K562 (cell line): ENCODE measurements around the gene RANBP6. TPM values are rescaled to one million over a fixed set of nuclear protein-coding genes. Genes with fewer than 3 reads are reported as not detected.

Experiments used
- C11orf30 ChIP-seq: fragments of 450-650 bp; IDR thresholded peaks from 2 replicates; pipeline ENCODE4 v1.6.1; 2016; ENCODE audit warnings: low read depth, mild to moderate bottlenecking
- CBX1 ChIP-seq: sonication (generic); IDR thresholded peaks from 2 replicates; pipeline ENCODE4 v1.6.1; 2016; ENCODE audit warnings: antibody characterized with exemption, low read depth, mild to moderate bottlenecking
- CXXC5 ChIP-seq: fragments of 250-450 bp; sonication (Bioruptor Pico); IDR thresholded peaks from 2 replicates; pipeline ENCODE4 v1.8.0; 2022; ENCODE audit warnings: inconsistent platforms, mild to moderate bottlenecking, moderate library complexity
- HDAC8 ChIP-seq: fragments of 450-650 bp; IDR thresholded peaks from 2 replicates; pipeline ENCODE4 v1.6.1; 2016; ENCODE audit warnings: mild to moderate bottlenecking, missing genetic modification characterization, moderate library complexity, missing compliant biosample characterization
- L3MBTL2 ChIP-seq: fragments of 450-650 bp; IDR thresholded peaks from 2 replicates; pipeline ENCODE4 v1.6.1; 2016; ENCODE audit warnings: mild to moderate bottlenecking, moderate library complexity
- MAFF ChIP-seq: IDR thresholded peaks from 2 replicates; pipeline ENCODE4 v1.6.1; 2012; ENCODE audit warnings: low read length, improper control_type of control experiment
- NFE2 ChIP-seq: IDR thresholded peaks from 2 replicates; pipeline ENCODE4 v1.6.1; 2014; ENCODE audit warnings: antibody characterized with exemption, low read depth
- PHF8 ChIP-seq: fragments of 200-600 bp; sonication (generic); IDR thresholded peaks from 2 replicates; pipeline ENCODE4 v1.6.1; 2012; ENCODE audit warnings: mixed run types, mild to moderate bottlenecking, inconsistent platforms, low read length, moderate library complexity, borderline replicate concordance
- RB1 ChIP-seq: fragments of 450-650 bp; IDR thresholded peaks from 2 replicates; pipeline ENCODE4 v1.6.1; 2017; ENCODE audit warnings: low read depth, mild to moderate bottlenecking
- SMC3 ChIP-seq: conservative IDR thresholded peaks from 2 replicates; pipeline ENCODE4 v1.6.1; 2011; ENCODE audit warnings: low read depth, low read length, improper control_type of control experiment; ENCODE audit not compliant: insufficient read depth
- SOX6 ChIP-seq: fragments of 450-650 bp; IDR thresholded peaks from 2 replicates; pipeline ENCODE4 v1.6.1; 2014; ENCODE audit warnings: mild to moderate bottlenecking
- polyA plus RNA-seq, 8 experiments: library from polyadenylated mRNA; depleted of rRNA in 4 of 8; stranded (reverse) in 5 of 8; unstranded in 3 of 8; fragments of >200 nt; fragmentation: Nextera tagmentation in 2 of 8; fragmentation: Illumina TruSeq in 1 of 8; extraction: Ambion mirVana in 2 of 8; extraction: Trizol in 1 of 8; gene quantifications; 2 replicates each; pipeline versions ENCODE4 v1.2.1 to v1.2.3, GENCODE V29; 2011 to 2014; ENCODE audit warnings: inconsistent platforms in 1 of 8, missing spikeins in 1 of 8
- total RNA-seq, 7 experiments: library from RNA; depleted of rRNA in 6 of 7; stranded (reverse); fragments of >200 nt in 6 of 7; fragmentation: Illumina TruSeq in 2 of 7; extraction: Trizol in 2 of 7; gene quantifications; 2 replicates each; pipeline versions ENCODE4 v1.2.1 to v1.2.3, GENCODE V29; 2011 to 2021; ENCODE audit warnings: low replicate concordance in 1 of 7
- TF ChIP-seq, protein P1 (sequence below), 2 experiments: fragments of 450-650 bp; formaldehyde crosslinking in 1 of 2; IDR thresholded peaks; 2 replicates each; pipeline versions ENCODE4 v1.4.0 to v1.6.1; 2014 to 2020; ENCODE audit warnings: mild to moderate bottlenecking in 2 of 2, borderline replicate concordance in 1 of 2, low read depth in 1 of 2
- TF ChIP-seq, protein P2 (sequence below), 3 experiments: IDR thresholded peaks in 2 of 3; conservative IDR thresholded peaks in 1 of 3; 2 replicates each; pipeline ENCODE4 v1.5.1; 2011 to 2012; ENCODE audit warnings: low read length in 3 of 3, mild to moderate bottlenecking in 3 of 3, control low read depth in 2 of 3, improper control_type of control experiment in 1 of 3, inconsistent platforms in 1 of 3, low read depth in 1 of 3, mixed read lengths in 1 of 3, moderate library complexity in 1 of 3; ENCODE audit not compliant: insufficient read depth in 2 of 3
- TF ChIP-seq, protein P3 (sequence below): fragments of 250-450 bp; sonication (Bioruptor Pico); IDR thresholded peaks from 2 replicates; pipeline ENCODE4 v1.5.0; 2022; ENCODE audit warnings: mild to moderate bottlenecking

RANBP6 gene
- total and polyA plus RNA-seq, 9 of the 15 experiments (the other 6 are each of a cell fraction or from before 2014, with no cell fraction given) = 10.4 to 19.9 (median 11.5) TPM

DNA sequence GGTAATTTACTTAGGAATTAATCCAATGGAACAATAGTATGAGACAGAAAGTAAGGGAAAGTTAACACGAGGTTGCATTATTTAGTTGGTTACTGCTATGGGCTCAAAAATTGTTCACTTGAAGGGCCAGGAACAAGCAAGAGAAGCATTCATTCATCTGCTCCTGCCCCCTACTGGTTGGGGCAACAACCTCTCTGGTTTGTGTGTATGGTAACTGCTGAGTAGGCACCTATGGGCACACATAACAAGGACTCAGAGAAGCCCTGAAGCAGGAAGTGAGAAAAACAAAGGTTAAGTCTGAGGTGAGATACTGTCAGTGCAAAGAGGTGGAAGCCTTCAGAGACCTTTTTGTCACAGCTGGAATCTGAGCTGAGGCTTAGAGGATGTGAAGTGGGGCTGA, 34.4 kb upstream of the RANBP6 start (continued):
- TF ChIP-seq CBX1 (no peak), C11orf30 (peak; percentile 96), SOX6 (no peak), RB1 (no peak), SMC3 (0 out of 2 replicates have a peak, but pooled peaks have one; percentile 31), PHF8 (no peak), MAFF (peak; percentile 86), L3MBTL2 (no peak), NFE2 (no peak), HDAC8 (tag) (no peak), CXXC5 (no peak)
- TF ChIP-seq, protein P1, sequence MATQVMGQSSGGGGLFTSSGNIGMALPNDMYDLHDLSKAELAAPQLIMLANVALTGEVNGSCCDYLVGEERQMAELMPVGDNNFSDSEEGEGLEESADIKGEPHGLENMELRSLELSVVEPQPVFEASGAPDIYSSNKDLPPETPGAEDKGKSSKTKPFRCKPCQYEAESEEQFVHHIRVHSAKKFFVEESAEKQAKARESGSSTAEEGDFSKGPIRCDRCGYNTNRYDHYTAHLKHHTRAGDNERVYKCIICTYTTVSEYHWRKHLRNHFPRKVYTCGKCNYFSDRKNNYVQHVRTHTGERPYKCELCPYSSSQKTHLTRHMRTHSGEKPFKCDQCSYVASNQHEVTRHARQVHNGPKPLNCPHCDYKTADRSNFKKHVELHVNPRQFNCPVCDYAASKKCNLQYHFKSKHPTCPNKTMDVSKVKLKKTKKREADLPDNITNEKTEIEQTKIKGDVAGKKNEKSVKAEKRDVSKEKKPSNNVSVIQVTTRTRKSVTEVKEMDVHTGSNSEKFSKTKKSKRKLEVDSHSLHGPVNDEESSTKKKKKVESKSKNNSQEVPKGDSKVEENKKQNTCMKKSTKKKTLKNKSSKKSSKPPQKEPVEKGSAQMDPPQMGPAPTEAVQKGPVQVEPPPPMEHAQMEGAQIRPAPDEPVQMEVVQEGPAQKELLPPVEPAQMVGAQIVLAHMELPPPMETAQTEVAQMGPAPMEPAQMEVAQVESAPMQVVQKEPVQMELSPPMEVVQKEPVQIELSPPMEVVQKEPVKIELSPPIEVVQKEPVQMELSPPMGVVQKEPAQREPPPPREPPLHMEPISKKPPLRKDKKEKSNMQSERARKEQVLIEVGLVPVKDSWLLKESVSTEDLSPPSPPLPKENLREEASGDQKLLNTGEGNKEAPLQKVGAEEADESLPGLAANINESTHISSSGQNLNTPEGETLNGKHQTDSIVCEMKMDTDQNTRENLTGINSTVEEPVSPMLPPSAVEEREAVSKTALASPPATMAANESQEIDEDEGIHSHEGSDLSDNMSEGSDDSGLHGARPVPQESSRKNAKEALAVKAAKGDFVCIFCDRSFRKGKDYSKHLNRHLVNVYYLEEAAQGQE (IDR thresholded peaks at IDR 0.05; ENCODE audit: borderline replicate concordance) = peak; percentile 52; the same call in 1 of the 2 replicates
- TF ChIP-seq, protein P1 (CRISPR knock-in tag; IDR thresholded peaks at IDR 0.05; ENCODE audit: low read depth) = no peak
- TF ChIP-seq, protein P2, sequence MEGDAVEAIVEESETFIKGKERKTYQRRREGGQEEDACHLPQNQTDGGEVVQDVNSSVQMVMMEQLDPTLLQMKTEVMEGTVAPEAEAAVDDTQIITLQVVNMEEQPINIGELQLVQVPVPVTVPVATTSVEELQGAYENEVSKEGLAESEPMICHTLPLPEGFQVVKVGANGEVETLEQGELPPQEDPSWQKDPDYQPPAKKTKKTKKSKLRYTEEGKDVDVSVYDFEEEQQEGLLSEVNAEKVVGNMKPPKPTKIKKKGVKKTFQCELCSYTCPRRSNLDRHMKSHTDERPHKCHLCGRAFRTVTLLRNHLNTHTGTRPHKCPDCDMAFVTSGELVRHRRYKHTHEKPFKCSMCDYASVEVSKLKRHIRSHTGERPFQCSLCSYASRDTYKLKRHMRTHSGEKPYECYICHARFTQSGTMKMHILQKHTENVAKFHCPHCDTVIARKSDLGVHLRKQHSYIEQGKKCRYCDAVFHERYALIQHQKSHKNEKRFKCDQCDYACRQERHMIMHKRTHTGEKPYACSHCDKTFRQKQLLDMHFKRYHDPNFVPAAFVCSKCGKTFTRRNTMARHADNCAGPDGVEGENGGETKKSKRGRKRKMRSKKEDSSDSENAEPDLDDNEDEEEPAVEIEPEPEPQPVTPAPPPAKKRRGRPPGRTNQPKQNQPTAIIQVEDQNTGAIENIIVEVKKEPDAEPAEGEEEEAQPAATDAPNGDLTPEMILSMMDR (IDR thresholded peaks at IDR 0.05 in 2 of 3, conservative IDR thresholded peaks at IDR 0.05 in 1 of 3; ENCODE audit: insufficient read depth in 2 of 3, low read depth in 1 of 3, low read length in 3 of 3) = peak; percentile 53 to 59 (median 55)
- TF ChIP-seq, protein P3, sequence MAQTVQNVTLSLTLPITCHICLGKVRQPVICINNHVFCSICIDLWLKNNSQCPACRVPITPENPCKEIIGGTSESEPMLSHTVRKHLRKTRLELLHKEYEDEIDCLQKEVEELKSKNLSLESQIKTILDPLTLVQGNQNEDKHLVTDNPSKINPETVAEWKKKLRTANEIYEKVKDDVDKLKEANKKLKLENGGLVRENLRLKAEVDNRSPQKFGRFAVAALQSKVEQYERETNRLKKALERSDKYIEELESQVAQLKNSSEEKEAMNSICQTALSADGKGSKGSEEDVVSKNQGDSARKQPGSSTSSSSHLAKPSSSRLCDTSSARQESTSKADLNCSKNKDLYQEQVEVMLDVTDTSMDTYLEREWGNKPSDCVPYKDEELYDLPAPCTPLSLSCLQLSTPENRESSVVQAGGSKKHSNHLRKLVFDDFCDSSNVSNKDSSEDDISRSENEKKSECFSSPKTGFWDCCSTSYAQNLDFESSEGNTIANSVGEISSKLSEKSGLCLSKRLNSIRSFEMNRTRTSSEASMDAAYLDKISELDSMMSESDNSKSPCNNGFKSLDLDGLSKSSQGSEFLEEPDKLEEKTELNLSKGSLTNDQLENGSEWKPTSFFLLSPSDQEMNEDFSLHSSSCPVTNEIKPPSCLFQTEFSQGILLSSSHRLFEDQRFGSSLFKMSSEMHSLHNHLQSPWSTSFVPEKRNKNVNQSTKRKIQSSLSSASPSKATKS (CRISPR knock-in tag) = no peak
- TF ChIP-seq, all 486 proteins: peak for 11
